Endometrial microvascular endothelial cells (primary cell): ENCODE measurements around the gene CLCN2. TPM values are rescaled to one million over a fixed set of nuclear protein-coding genes. Genes with fewer than 3 reads are reported as not detected.

ENCODE experiments used
- in situ Hi-C: cut with HindIII; loops from 2 replicates; pipeline ENCODE4 v1.10.0; 2017; ENCODE audit warnings: low sequenced_read_pairs, low pct_unique_long_range_greater_than_20kb; ENCODE audit errors: inconsistent ontology term
- total RNA-seq: library from RNA; depleted of rRNA; stranded (reverse); fragments of >200 nt; gene quantifications from one replicate; pipeline ENCODE4 v1.2.3, GENCODE V29; 2015; ENCODE audit errors: inconsistent ontology term

The CLCN2 gene
- total RNA-seq, 1 donor from 2014 or later: 3.4 TPM

GRCh38 chr3:184362668-184363546 is 1.5 kb upstream of the CLCN2 start:
- in situ Hi-C loops: no loop called here

- in situ Hi-C loops: no loop called here
These were observed 695 bp upstream of the CLCN2 start for GRCh38 chr3:184361932-184362667.

DNA sequence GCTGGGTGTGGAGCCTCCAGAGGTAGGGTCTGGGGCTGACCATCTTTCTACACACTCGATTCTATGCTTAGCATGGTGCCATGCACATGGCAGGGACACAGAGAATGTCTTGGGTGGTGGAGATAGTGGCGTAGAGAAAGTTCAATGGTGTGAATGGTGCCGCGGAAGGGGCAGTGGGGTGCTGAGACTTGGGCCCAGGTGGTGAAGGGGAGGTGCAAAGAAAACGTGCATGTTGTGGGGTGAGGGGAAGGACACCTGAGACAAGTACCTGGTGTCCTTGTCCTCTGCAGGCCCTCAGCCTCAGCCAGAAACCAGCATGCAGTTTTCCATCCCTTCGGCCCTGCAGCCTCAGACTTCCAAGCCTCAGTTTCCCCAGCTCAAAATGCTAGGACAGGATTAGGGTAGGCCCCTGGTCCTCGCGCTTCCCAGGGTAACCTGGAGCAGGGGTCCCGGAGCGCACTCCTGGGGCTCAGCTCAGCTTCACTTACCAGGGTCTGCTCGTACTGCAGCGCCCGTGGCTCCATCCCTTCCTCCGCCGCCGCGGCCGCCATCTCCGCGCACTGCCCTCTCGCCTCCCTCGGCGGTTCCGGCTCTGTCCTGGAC is 375 bp downstream of the CLCN2 start:
- in situ Hi-C loops: no loop called here

DNA sequence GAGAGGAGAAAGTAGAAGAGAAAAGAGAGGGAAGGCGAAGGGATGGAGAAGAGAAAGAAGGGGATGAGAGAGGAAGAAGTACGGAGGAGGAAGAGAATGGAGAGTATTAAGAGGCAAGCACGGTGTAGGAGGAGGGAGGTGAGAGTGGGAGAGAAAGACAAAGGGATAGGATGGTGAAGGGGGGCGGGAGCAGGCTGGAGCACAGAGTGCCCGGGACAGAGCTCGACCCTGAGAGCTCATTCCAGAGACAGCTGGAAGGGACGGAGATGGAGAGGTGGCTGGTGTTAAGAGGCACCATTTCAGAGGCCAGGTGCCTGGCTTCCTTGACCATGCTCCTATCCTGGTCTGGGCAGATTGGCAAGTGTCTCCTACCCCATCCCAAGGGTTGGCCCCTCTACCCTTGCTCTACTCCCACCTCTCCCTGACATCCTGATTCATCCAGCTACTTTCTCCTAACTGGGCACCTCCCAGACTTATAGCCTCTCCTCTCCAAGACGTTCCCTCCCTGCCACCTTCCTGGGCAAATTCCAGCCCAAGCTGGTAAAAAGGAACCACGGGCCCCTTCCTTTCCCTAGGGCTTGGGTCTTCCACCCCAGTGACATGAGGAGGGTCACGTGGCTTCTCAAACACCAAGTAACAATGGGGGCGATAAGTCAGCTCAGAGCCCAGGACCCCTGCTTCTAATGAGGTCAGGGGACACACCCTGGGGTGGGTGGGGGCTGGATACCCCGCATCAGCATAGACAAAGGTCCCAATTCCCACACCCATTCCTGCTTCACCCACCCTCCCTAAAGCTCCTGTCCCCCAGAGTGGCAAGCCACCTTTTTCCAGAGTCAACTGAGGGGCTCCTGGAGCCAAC is 1.1 kb downstream of the CLCN2 start:
- in situ Hi-C loops: no loop called here

DNA sequence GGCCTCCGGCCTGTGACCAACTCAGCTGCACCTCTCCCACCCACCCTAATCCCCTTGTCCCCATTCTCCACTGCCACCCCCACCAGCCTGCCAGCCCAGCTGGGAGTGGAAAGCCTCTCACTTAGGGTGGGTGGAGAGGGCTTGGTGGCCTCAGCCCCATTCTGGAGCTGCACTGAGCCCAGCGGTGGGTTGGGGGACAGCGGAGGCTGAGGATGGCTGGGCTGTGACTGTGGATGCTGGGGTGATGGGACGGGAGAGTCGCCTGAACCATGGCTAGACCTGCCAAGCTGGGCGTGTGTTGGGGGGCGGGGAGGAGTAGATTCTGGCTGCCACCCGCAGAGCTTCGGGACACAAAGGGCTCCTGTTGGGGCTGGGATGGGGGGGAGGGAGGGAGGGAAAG is 1.8 kb downstream of the CLCN2 start:
- in situ Hi-C loops: no loop called here

- in situ Hi-C loops: no loop called here
These were observed 2.5 kb downstream of the CLCN2 start for GRCh38 chr3:184358921-184359350.

- in situ Hi-C loops: no loop called here
These were observed 3.2 kb downstream of the CLCN2 start for GRCh38 chr3:184358124-184358767.

DNA sequence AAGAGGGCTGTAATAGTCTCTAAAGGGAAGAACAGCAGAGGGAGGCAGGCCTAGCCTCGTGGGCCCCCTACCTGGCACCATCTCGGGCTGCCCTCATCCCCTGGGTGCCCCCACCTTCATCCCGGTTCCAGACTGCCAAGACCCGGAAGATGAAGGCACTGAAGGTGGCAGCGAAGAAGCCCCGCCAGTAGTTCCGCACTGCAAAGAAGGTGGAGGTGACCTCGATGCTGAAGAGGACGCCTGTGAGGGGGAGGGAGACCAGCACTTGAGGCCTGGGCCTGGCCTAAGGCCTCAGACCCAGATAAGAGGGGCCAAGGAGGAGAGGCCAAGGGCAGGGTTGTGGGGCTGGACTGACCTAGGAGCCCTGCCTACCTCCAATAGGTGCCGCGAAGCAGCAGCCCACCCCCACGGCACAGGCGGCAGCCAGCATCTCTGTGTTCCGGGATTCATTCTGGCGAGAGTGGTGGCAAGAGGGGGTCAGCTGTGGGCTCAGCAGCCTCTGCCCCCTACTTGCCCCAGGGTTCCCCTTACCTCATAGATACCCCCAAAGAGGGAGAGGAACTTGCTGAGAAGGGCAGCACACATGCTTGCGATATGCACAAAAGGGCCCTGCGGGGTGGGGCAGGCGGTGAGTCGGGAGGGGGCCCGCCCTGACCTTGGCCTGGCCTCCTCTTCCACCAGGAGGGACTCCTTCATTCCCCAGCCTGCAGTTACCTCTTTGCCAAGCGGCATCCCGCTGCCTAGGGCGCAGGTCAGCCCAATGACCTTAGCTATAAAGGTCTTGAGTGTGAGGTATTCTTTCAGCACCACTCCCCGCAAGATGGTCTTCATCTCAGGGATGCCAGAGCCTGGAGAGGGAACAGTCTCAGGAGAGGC is 3.9 kb downstream of the CLCN2 start:
- in situ Hi-C loops: no loop called here

GRCh38 chr3:184355261-184356040 is 6.0 kb downstream of the CLCN2 start:
- in situ Hi-C loops: no loop called here

DNA sequence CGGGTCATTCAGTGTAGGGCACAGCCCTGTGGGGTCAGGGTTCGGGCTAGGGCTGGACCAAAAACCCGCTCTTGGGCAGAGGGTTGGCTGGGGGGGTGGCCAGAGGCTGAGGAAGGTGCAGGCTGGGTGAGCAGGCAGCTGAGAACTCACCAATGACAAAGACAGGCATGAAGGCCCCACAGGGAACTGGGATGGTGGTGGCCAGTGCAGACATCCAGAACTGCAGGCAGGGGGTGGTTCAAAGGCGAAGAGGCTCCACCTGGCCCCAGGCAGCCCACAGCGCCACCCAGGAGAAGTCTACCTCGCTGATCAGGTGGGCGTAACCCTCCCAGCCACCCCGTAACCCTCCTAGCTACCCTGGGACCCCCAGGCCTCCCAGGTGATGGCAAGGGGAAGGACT is 6.7 kb downstream of the CLCN2 start:
- in situ Hi-C loops: no loop called here

GRCh38 chr3:184354121-184354728 is 7.2 kb downstream of the CLCN2 start:
- in situ Hi-C loops: no loop called here

DNA sequence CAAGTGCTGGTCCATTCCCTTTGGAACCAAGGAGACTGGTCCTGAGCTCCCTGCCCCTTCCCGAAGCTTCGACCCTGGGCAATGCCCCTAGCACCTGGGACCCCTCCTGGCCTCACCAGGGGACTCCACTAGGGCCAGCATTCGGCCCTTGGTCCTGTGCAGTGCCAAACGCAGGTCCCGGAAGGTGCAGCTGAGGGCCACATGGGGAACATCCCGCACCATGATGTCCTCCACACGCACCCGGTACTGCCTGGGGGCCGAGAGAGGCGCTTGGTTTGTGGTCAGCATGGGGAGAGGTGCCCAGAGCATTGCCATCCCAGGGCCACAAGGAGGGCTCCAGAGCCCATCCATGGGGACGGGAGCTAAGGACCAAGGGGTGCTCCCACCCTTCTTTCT is 7.9 kb downstream of the CLCN2 start:
- in situ Hi-C loops: no loop called here

DNA sequence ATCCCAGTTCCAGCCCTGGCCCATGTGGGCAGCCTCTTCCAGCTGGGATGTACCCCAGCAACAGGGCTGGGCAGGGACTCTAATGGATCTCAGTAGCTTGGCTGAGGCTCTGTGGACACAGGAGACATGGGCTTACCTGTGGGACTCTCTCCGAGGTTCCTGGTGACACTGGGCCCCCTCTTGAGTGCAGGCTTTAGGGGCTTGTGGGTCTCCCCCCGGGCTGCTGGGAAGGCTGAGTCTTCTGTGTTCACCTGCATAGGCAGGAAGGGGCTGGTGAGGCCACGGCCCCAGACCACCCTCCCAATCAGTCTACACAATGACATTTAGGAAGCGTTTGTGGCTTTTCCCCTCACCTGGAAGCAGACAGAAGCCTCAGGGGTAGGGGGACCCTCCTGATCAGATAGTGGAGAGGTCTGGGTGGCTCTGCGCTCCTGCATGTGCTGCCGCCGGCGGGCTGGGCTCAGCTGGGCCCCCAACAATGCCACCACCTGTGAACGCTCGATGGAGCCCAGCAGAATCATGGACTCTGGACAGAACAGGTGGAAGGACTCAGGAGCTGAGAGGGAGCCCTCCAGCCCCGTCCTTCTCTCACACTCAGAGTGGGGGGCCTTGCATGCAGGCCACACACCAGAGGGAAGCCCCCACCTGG is 8.4 kb downstream of the CLCN2 start:
- in situ Hi-C loops: no loop called here

- in situ Hi-C loops: no loop called here
These were observed 9.1 kb downstream of the CLCN2 start for GRCh38 chr3:184352149-184352785.

- in situ Hi-C loops: no loop called here
These were observed 9.8 kb downstream of the CLCN2 start for GRCh38 chr3:184351511-184352148.
